Vein endothelial cell (primary cell): ENCODE results near the gene SPAG5. TPM values are rescaled to one million over a fixed set of nuclear protein-coding genes. Genes with fewer than 3 reads are reported as not detected.

ENCODE experiments used
- total RNA-seq: library from RNA; depleted of rRNA; stranded (reverse); fragments of >200 nt; gene quantifications from 2 replicates; pipeline ENCODE4 v1.2.3, GENCODE V29; 2012

The SPAG5 gene
- total RNA-seq = 20.9 and 31.7 TPM in 2 replicates

GRCh38 chr17:28598799-28599310 lies at the start of gene SPAG5:
Gene SPAG5, minus strand, starts transcription at chr17:28599025. Its CDS starts 79 bp downstream, at chr17:28598946.

DNA sequence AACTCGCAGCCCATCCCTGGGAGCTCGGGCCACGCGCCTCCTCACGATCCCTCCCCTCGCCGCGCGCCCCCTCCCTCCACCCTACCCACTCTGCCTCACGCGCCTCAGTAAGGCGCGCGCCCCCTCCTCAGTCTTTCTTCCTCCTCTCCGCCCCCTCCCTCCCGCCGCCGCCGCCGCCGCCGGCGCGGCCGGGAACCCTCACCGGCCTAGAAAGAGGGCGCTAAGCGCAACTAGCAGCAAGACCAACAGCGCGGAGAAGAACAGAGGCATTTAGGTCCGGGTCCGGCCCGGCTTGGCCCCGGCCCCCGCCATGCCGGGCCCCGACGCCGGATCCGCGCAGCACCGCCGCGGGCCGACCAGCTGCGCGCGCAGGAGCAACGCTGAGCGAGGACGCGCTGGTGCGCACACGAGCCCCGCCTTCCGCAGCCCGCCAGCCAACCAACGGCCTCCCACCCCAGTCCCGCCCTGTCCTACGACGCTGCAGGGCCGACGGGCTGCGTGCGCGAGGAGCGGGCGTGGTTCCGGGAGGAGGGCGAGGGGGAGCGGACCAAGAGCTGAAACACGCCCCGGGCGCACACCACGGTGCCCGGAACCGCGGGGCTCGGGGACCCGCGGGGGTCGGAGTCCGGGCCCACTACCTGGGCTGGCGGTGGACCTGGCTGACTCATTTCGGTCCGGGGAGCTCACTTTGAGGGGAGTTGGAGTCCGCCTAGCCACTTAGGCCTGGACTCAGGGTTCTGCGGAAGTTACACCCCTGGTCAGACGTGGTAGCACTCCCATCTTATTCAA lies 46.2 kb upstream of the SPAG5 start, which contains the start of gene BLTP2:
Gene BLTP2 (minus strand): TSS at position 372 of the 789 bp plus-strand sequence. CDS start 102 bp downstream, at position 270.

DNA sequence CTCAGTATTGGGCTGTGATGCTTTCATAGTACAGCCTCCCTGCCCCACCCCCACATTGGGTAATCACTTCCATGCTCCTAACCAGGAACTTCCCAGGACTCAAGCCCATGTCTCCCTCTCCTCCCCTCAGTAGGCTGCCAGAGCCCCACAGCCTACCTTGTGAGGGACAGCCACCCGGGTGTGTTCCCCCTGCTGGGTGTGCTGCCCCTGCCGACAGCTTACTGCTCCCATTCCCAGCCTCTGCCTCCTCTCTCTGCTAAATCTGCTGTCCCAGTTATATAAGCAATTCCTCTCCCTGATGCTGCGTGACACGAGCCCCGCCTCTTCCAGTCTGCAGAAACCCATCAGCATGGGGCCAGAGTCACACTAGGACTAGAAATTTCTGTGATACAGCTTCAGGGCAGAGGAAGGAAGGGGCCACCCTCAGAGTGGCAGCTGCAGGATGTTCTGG lies 15.1 kb upstream of the SPAG5 start, which contains the start of gene RSKR:
Gene RSKR (minus strand): TSS at position 255 of the 451 bp plus-strand sequence. CDS start 24 bp downstream, at position 231.

GRCh38 chr17:28576758-28577465 lies 21.9 kb downstream of the SPAG5 start, which contains the start of gene ALDOC:
Gene ALDOC, minus strand, starts transcription at chr17:28576895. Its CDS starts 1,363 bp downstream, at chr17:28575532.

GRCh38 chr17:28571361-28572122 lies 27.3 kb downstream of the SPAG5 start, which contains the start of gene PIGS:
Gene PIGS, minus strand, starts transcription at chr17:28571524. Its CDS starts 28 bp downstream, at chr17:28571496.

DNA sequence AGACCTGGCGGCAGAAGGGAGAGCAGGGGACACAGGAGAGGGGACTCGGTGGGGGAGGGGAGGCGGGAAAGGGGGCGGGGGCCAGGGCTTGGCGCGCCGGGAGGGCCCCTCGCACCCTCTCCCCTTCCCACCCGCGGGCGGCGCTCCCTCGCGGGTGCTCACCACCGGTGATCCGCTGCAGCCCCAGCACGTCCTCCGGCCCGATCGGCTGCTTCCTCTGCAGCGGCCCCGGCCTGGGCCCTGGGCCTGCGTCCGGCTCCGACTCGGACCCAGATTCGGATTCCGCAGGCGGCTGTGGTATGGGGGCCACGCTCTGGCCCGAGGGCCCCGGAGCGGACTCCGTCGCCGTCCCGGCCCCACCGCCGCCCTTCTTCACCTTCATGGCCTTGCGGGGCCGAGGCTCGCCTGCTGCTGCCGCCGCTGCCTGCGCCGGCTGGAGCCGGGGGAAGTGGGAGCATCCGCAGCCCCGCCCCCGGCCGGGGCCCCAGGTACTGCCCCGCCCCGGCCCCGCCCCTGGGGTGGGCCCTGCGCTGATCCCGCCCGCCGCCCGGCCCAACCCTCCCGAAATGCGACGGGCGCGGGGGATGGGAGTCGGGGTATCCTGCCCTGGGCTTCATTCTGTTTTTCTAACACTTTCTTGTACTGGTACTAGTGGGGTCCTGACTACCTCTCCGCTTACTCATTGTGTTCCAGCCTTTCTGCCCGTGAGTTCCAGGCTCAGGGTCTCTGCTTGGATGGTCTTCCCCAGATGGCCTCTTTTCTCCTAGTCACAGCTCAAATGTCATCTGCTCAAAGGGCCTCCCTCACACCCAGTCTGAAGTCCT lies 46.4 kb downstream of the SPAG5 start, which contains the start of gene UNC119:
Gene UNC119 (minus strand): TSS at position 449 of the 824 bp plus-strand sequence. CDS start 67 bp downstream, at position 382.

Other genes with a start within 250 kb of the SPAG5 start
- gene POLDIP2, start 241.5 kb downstream of the SPAG5 start, total RNA-seq = 90.8 and 92.3 TPM in 2 replicates
- gene SEBOX, start 233.8 kb downstream of the SPAG5 start, total RNA-seq = not detected in 2 replicates
- gene VTN, start 228.7 kb downstream of the SPAG5 start, total RNA-seq = 0.10 TPM in 1 of 2 replicates, not detected in the other
- 4.2 and 6.2 TPM in 2 replicates for gene SARM1, start 227.3 kb downstream of the SPAG5 start, total RNA-seq
- 1.3 and 2.5 TPM in 2 replicates for gene SLC46A1, start 192.8 kb downstream of the SPAG5 start, total RNA-seq
- gene SLC13A2, start 125.4 kb downstream of the SPAG5 start, total RNA-seq = not detected in 2 replicates
- not detected in 2 replicates for gene FOXN1, start 92.7 kb downstream of the SPAG5 start, total RNA-seq
- gene UNC119, start 46.4 kb downstream of the SPAG5 start, total RNA-seq = 23.1 and 27.1 TPM in 2 replicates
- 56.3 and 63.7 TPM in 2 replicates for gene PIGS, start 27.5 kb downstream of the SPAG5 start, total RNA-seq
- 12.4 and 22.5 TPM in 2 replicates for gene ALDOC, start 22.1 kb downstream of the SPAG5 start, total RNA-seq
- 4.2 and 8.7 TPM in 2 replicates for gene RSKR, start 15.2 kb upstream of the SPAG5 start, total RNA-seq
- 184 and 187 TPM in 2 replicates for gene BLTP2, start 46.1 kb upstream of the SPAG5 start, total RNA-seq
- 38.6 and 39.8 TPM in 2 replicates for gene SDF2, start 62.9 kb upstream of the SPAG5 start, total RNA-seq
- 56.6 and 60.1 TPM in 2 replicates for gene SUPT6H, start 63.2 kb upstream of the SPAG5 start, total RNA-seq
- gene PROCA1, start 112.9 kb upstream of the SPAG5 start, total RNA-seq = 0.86 and 1.3 TPM in 2 replicates
- gene RAB34, start 118.8 kb upstream of the SPAG5 start, total RNA-seq = 25.3 and 42.1 TPM in 2 replicates
- gene RPL23A, start 121.0 kb upstream of the SPAG5 start, total RNA-seq = 509 and 527 TPM in 2 replicates
- gene TLCD1, start 127.2 kb upstream of the SPAG5 start, total RNA-seq = 1.8 and 2.3 TPM in 2 replicates
- gene NEK8, start 129.8 kb upstream of the SPAG5 start, total RNA-seq = 1.5 and 2.0 TPM in 2 replicates
- gene TRAF4, start 145.0 kb upstream of the SPAG5 start, total RNA-seq = 49.8 and 64.0 TPM in 2 replicates
- 17.3 and 17.7 TPM in 2 replicates for gene FAM222B, start 243.8 kb upstream of the SPAG5 start, total RNA-seq